GM23338 (cell line): Measurements from ENCODE around the gene TGM6. TPM values are rescaled to one million over a fixed set of nuclear protein-coding genes. Genes with fewer than 3 reads are reported as not detected.

Source experiments
- ATAC-seq: fragments of 200-7000 bp; cut with Tn5 transposase; 3 replicates; pipeline ENCODE4 v1.9.1; 2020
- DNase-seq: peaks from one replicate; pipeline ENCODE4 v3.0.0-alpha.2; 2015; ENCODE audit warnings: low spot score
- H2AFZ ChIP-seq: fragments of 200-600 bp; sonication (generic); 2 replicates; pipeline ENCODE4 v1.8.0; 2016; ENCODE audit warnings: antibody characterized with exemption, mild to moderate bottlenecking, moderate library complexity
- H3F3A ChIP-seq: fragments of 200-600 bp; sonication (generic); replicated peaks from 2 replicates; pipeline ENCODE4 v1.8.0; 2017; ENCODE audit warnings: antibody characterized with exemption, mixed run types, low read depth
- H3K27ac ChIP-seq: fragments of 200-600 bp; sonication (generic); 2 replicates; pipeline ENCODE4 v1.6.1; 2016; ENCODE audit warnings: low read depth
- H3K27me3 ChIP-seq: fragments of 200-600 bp; sonication (generic); 2 replicates; pipeline ENCODE4 v1.8.0; 2016; ENCODE audit warnings: mild to moderate bottlenecking, mixed run types, moderate library complexity; ENCODE audit not compliant: insufficient read depth
- H3K36me3 ChIP-seq: fragments of 200-600 bp; sonication (generic); 2 replicates; pipeline ENCODE4 v1.8.0; 2016; ENCODE audit warnings: mild to moderate bottlenecking; ENCODE audit not compliant: insufficient read depth
- H3K4me1 ChIP-seq: fragments of 200-600 bp; sonication (generic); 2 replicates; pipeline ENCODE4 v1.8.0; 2016; ENCODE audit warnings: mild to moderate bottlenecking, moderate library complexity; ENCODE audit not compliant: insufficient read depth
- H3K4me2 ChIP-seq: fragments of 200-600 bp; sonication (generic); 2 replicates; pipeline ENCODE4 v1.7.1; 2017; ENCODE audit warnings: mixed run types
- H3K4me3 ChIP-seq: fragments of 200-600 bp; sonication (generic); 2 replicates; pipeline ENCODE4 v1.6.1; 2016; ENCODE audit warnings: mixed run types
- H3K79me2 ChIP-seq: fragments of 200-600 bp; sonication (generic); replicated peaks from 2 replicates; pipeline ENCODE4 v1.8.0; 2017; ENCODE audit warnings: mild to moderate bottlenecking; ENCODE audit not compliant: insufficient read depth
- H3K9me2 ChIP-seq: fragments of 200-600 bp; sonication (generic); 2 replicates; pipeline ENCODE4 v1.8.0; 2017; ENCODE audit not compliant: insufficient read depth
- H4K20me1 ChIP-seq: fragments of 200-600 bp; sonication (generic); replicated peaks from 2 replicates; pipeline ENCODE4 v1.8.0; 2017; ENCODE audit warnings: mild to moderate bottlenecking; ENCODE audit not compliant: insufficient read depth
- H3K27ac Mint-ChIP-seq: 2 replicates; pipeline ENCODE4 v1.8.0; 2020; ENCODE audit warnings: inconsistent platforms, mild to moderate bottlenecking, moderate library complexity, mixed read lengths
- H3K27me3 Mint-ChIP-seq: 3 replicates; pipeline ENCODE4 v1.8.0; 2022; ENCODE audit warnings: low read depth, mild to moderate bottlenecking, moderate library complexity, mixed read lengths, inconsistent platforms; ENCODE audit not compliant: insufficient read depth, poor library complexity
- H3K36me3 Mint-ChIP-seq: 3 replicates; pipeline ENCODE4 v1.8.0; 2021; ENCODE audit warnings: low read depth, mild to moderate bottlenecking, inconsistent platforms, moderate library complexity, mixed read lengths
- H3K4me1 Mint-ChIP-seq: 3 replicates; pipeline ENCODE4 v1.8.0; 2020; ENCODE audit warnings: mild to moderate bottlenecking, inconsistent platforms, mixed read lengths
- H3K4me3 Mint-ChIP-seq: 3 replicates; pipeline ENCODE4 v1.8.0; 2021; ENCODE audit warnings: moderate library complexity, mild to moderate bottlenecking, inconsistent platforms, mixed read lengths
- H3K9me3 Mint-ChIP-seq: 3 replicates; pipeline ENCODE4 v1.8.0; 2020; ENCODE audit warnings: moderate library complexity, mild to moderate bottlenecking, inconsistent platforms, mixed read lengths
- CREB1 ChIP-seq: fragments of 250-450 bp; sonication (Bioruptor Pico); IDR thresholded peaks from 2 replicates; pipeline ENCODE4 v1.5.0; 2020; ENCODE audit warnings: low read depth, mild to moderate bottlenecking, moderate library complexity
- EZH2 ChIP-seq: fragments of 200-600 bp; sonication (generic); IDR thresholded peaks from one replicate; pipeline ENCODE4 v1.8.0; 2017; ENCODE audit warnings: antibody characterized with exemption, mild to moderate bottlenecking, low read depth; ENCODE audit not compliant: unreplicated experiment
- EZH2phosphoT487 ChIP-seq: fragments of 200-600 bp; sonication (generic); IDR thresholded peaks from one replicate; pipeline ENCODE4 v1.8.1; 2018; ENCODE audit warnings: antibody characterized with exemption; ENCODE audit not compliant: unreplicated experiment
- JUNB ChIP-seq: IDR thresholded peaks from one replicate; pipeline ENCODE4 v1.6.1; 2016; ENCODE audit warnings: antibody characterized with exemption; ENCODE audit not compliant: unreplicated experiment
- NANOG ChIP-seq: IDR thresholded peaks from 2 replicates; pipeline ENCODE4 v1.6.1; 2016; ENCODE audit warnings: antibody characterized with exemption, borderline replicate concordance
- POLR2AphosphoS5 ChIP-seq: IDR thresholded peaks from 2 replicates; pipeline ENCODE4 v1.6.1; 2016; ENCODE audit warnings: antibody characterized with exemption, low read depth
- STAT1 ChIP-seq: IDR thresholded peaks from one replicate; pipeline ENCODE4 v1.6.1; 2016; ENCODE audit warnings: antibody characterized with exemption; ENCODE audit not compliant: unreplicated experiment
- ZNF114 ChIP-seq: fragments of 250-450 bp; sonication (Bioruptor Pico); IDR thresholded peaks from 2 replicates; pipeline ENCODE4 v1.5.0; 2020; ENCODE audit warnings: mild to moderate bottlenecking, moderate library complexity
- ZNF331 ChIP-seq: fragments of 250-450 bp; sonication (Bioruptor Pico); IDR thresholded peaks from 2 replicates; pipeline ENCODE4 v1.5.0; 2020; ENCODE audit warnings: low read depth, mild to moderate bottlenecking, moderate library complexity
- polyA plus RNA-seq: library from polyadenylated mRNA; unstranded; fragments of >200 nt; fragmentation: Nextera tagmentation; extraction: Ambion mirVana; gene quantifications from 2 replicates; pipeline ENCODE4 v1.2.1, GENCODE V29; 2016
- total RNA-seq: library from RNA; depleted of rRNA; stranded (reverse); fragments of >200 nt; shearing (Covaris generic); gene quantifications from 2 replicates; pipeline ENCODE4 v1.2.3, GENCODE V29; 2014
- TF ChIP-seq, protein P1 (sequence below), 2 experiments: fragments of 200-600 bp in 1 of 2; sonication (generic) in 1 of 2; conservative IDR thresholded peaks; 2 replicates each; pipeline versions ENCODE4 v1.5.1 to v1.6.1; 2016 to 2017; ENCODE audit warnings: antibody characterized with exemption in 2 of 2, low read depth in 2 of 2, mild to moderate bottlenecking in 2 of 2, moderate library complexity in 1 of 2
- TF ChIP-seq, protein P2 (sequence below): IDR thresholded peaks from one replicate; pipeline ENCODE4 v1.6.1; 2018; ENCODE audit warnings: antibody characterized with exemption; ENCODE audit not compliant: unreplicated experiment
- TF ChIP-seq, protein P3 (sequence below): fragments of 250-450 bp; sonication (Bioruptor Pico); IDR thresholded peaks from 2 replicates; pipeline ENCODE4 v1.5.0; 2020; ENCODE audit warnings: mild to moderate bottlenecking, moderate library complexity
- TF ChIP-seq, protein P4 (sequence below): IDR thresholded peaks from 2 replicates; pipeline ENCODE4 v1.6.1; 2016; ENCODE audit warnings: antibody characterized with exemption

The TGM6 gene
- total and polyA plus RNA-seq, 2 experiments from 2014 or later: not detected

DNA sequence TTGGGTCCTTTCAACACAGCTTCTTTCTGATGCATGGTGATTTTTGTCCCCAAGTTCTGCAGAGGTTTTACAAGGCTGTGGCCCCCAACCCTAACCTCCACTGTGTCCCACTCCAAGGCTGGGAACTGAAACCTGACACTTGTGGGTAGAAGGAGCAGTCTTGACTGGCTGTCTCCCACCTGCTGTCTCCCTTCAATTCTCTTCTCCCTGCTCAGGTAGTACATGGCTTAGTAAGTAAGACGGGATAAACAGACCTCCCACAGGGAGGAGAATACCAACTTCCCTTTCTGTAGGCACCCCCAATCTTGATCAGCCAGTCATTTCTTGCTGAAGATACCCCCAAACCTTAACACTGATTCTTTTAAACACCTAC lies 25.0 kb downstream of the TGM6 start:
- Histone ChIP-seq H3K4me3 (no peak overlapping the region), H3K79me2 (no peaks in the 10 kb centered on the region), H3K9me2 (no peaks in the 10 kb centered on the region), H2AFZ (no peak overlapping the region), H3F3A (no peaks in the 10 kb centered on the region), H3K27ac (no peak overlapping the region), H4K20me1 (no peaks in the 10 kb centered on the region), H3K27me3 (no peaks in the 10 kb centered on the region), H3K36me3 (no peaks in the 10 kb centered on the region), H3K4me2 (no peak overlapping the region), H3K4me1 (no peaks in the 10 kb centered on the region)
- TF ChIP-seq ZNF331: no peak
- no peak for TF ChIP-seq STAT1
- TF ChIP-seq POLR2AphosphoS5: no peak
- no peak for TF ChIP-seq JUNB
- TF ChIP-seq, protein P1, sequence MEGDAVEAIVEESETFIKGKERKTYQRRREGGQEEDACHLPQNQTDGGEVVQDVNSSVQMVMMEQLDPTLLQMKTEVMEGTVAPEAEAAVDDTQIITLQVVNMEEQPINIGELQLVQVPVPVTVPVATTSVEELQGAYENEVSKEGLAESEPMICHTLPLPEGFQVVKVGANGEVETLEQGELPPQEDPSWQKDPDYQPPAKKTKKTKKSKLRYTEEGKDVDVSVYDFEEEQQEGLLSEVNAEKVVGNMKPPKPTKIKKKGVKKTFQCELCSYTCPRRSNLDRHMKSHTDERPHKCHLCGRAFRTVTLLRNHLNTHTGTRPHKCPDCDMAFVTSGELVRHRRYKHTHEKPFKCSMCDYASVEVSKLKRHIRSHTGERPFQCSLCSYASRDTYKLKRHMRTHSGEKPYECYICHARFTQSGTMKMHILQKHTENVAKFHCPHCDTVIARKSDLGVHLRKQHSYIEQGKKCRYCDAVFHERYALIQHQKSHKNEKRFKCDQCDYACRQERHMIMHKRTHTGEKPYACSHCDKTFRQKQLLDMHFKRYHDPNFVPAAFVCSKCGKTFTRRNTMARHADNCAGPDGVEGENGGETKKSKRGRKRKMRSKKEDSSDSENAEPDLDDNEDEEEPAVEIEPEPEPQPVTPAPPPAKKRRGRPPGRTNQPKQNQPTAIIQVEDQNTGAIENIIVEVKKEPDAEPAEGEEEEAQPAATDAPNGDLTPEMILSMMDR (conservative IDR thresholded peaks at IDR 0.05; ENCODE audit: low read depth in 2 of 2): no peak
- TF ChIP-seq ZNF114 (CRISPR knock-in tag): no peak
- TF ChIP-seq EZH2phosphoT487: no peak
- TF ChIP-seq EZH2: no peak
- TF ChIP-seq, protein P2, sequence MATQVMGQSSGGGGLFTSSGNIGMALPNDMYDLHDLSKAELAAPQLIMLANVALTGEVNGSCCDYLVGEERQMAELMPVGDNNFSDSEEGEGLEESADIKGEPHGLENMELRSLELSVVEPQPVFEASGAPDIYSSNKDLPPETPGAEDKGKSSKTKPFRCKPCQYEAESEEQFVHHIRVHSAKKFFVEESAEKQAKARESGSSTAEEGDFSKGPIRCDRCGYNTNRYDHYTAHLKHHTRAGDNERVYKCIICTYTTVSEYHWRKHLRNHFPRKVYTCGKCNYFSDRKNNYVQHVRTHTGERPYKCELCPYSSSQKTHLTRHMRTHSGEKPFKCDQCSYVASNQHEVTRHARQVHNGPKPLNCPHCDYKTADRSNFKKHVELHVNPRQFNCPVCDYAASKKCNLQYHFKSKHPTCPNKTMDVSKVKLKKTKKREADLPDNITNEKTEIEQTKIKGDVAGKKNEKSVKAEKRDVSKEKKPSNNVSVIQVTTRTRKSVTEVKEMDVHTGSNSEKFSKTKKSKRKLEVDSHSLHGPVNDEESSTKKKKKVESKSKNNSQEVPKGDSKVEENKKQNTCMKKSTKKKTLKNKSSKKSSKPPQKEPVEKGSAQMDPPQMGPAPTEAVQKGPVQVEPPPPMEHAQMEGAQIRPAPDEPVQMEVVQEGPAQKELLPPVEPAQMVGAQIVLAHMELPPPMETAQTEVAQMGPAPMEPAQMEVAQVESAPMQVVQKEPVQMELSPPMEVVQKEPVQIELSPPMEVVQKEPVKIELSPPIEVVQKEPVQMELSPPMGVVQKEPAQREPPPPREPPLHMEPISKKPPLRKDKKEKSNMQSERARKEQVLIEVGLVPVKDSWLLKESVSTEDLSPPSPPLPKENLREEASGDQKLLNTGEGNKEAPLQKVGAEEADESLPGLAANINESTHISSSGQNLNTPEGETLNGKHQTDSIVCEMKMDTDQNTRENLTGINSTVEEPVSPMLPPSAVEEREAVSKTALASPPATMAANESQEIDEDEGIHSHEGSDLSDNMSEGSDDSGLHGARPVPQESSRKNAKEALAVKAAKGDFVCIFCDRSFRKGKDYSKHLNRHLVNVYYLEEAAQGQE: no peak
- no peak for TF ChIP-seq CREB1 (CRISPR knock-in tag)
- TF ChIP-seq NANOG: no peak
- TF ChIP-seq, protein P3, sequence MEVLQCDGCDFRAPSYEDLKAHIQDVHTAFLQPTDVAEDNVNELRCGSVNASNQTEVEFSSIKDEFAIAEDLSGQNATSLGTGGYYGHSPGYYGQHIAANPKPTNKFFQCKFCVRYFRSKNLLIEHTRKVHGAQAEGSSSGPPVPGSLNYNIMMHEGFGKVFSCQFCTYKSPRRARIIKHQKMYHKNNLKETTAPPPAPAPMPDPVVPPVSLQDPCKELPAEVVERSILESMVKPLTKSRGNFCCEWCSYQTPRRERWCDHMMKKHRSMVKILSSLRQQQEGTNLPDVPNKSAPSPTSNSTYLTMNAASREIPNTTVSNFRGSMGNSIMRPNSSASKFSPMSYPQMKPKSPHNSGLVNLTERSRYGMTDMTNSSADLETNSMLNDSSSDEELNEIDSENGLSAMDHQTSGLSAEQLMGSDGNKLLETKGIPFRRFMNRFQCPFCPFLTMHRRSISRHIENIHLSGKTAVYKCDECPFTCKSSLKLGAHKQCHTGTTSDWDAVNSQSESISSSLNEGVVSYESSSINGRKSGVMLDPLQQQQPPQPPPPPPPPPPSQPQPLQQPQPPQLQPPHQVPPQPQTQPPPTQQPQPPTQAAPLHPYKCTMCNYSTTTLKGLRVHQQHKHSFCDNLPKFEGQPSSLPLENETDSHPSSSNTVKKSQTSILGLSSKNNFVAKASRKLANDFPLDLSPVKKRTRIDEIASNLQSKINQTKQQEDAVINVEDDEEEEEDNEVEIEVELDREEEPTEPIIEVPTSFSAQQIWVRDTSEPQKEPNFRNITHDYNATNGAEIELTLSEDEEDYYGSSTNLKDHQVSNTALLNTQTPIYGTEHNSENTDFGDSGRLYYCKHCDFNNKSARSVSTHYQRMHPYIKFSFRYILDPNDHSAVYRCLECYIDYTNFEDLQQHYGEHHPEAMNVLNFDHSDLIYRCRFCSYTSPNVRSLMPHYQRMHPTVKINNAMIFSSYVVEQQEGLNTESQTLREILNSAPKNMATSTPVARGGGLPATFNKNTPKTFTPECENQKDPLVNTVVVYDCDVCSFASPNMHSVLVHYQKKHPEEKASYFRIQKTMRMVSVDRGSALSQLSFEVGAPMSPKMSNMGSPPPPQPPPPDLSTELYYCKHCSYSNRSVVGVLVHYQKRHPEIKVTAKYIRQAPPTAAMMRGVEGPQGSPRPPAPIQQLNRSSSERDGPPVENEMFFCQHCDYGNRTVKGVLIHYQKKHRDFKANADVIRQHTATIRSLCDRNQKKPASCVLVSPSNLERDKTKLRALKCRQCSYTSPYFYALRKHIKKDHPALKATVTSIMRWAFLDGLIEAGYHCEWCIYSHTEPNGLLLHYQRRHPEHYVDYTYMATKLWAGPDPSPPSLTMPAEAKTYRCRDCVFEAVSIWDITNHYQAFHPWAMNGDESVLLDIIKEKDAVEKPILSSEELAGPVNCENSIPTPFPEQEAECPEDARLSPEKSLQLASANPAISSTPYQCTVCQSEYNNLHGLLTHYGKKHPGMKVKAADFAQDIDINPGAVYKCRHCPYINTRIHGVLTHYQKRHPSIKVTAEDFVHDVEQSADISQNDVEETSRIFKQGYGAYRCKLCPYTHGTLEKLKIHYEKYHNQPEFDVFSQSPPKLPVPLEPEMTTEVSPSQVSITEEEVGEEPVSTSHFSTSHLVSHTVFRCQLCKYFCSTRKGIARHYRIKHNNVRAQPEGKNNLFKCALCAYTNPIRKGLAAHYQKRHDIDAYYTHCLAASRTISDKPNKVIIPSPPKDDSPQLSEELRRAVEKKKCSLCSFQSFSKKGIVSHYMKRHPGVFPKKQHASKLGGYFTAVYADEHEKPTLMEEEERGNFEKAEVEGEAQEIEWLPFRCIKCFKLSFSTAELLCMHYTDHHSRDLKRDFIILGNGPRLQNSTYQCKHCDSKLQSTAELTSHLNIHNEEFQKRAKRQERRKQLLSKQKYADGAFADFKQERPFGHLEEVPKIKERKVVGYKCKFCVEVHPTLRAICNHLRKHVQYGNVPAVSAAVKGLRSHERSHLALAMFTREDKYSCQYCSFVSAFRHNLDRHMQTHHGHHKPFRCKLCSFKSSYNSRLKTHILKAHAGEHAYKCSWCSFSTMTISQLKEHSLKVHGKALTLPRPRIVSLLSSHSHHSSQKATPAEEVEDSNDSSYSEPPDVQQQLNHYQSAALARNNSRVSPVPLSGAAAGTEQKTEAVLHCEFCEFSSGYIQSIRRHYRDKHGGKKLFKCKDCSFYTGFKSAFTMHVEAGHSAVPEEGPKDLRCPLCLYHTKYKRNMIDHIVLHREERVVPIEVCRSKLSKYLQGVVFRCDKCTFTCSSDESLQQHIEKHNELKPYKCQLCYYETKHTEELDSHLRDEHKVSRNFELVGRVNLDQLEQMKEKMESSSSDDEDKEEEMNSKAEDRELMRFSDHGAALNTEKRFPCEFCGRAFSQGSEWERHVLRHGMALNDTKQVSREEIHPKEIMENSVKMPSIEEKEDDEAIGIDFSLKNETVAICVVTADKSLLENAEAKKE: no peak
- TF ChIP-seq, protein P4, sequence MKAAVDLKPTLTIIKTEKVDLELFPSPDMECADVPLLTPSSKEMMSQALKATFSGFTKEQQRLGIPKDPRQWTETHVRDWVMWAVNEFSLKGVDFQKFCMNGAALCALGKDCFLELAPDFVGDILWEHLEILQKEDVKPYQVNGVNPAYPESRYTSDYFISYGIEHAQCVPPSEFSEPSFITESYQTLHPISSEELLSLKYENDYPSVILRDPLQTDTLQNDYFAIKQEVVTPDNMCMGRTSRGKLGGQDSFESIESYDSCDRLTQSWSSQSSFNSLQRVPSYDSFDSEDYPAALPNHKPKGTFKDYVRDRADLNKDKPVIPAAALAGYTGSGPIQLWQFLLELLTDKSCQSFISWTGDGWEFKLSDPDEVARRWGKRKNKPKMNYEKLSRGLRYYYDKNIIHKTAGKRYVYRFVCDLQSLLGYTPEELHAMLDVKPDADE: no peak
- Mint-ChIP-seq H3K27ac (no peak overlapping the region), H3K4me3 (no peak overlapping the region), H3K27me3 (peaks cover 3% of the 10 kb centered on the region), H3K9me3 (peaks cover 11% of the 10 kb centered on the region; the same call in 2 of the 3 replicates), H3K4me1 (no peaks in the 10 kb centered on the region), H3K36me3 (no peaks in the 10 kb centered on the region)
- DNase-seq (no peak), ATAC-seq (peak; percentile 65)
